Loucy (cell line): Measurements from ENCODE around the gene ANKRD39.

Source experiments
- CTCF ChIP-seq: fragments of 200-600 bp; sonication (generic); conservative IDR thresholded peaks from 2 replicates; pipeline ENCODE4 v1.5.1; 2014; ENCODE audit warnings: mild to moderate bottlenecking, antibody characterized with exemption, low read length
- EZH2phosphoT487 ChIP-seq: fragments of 200-600 bp; IDR thresholded peaks from 2 replicates; pipeline ENCODE4 v1.6.1; 2018; ENCODE audit warnings: antibody characterized with exemption, mild to moderate bottlenecking, moderate library complexity, borderline replicate concordance

GRCh38 chr2:96808176-96808837 is 49.5 kb downstream of the ANKRD39 start:
- TF ChIP-seq CTCF (no peak), EZH2phosphoT487 (no peak)
